CD14-positive monocyte (primary cell): ENCODE results near the gene STAT4. TPM values are rescaled to one million over a fixed set of nuclear protein-coding genes. Genes with fewer than 3 reads are reported as not detected.

Experiments used
- DNase-seq, 3 donors: peaks; one replicate each; pipeline ENCODE4 v3.0.0-alpha.2; 2011 to 2022
- H2AFZ ChIP-seq: 2 replicates; pipeline ENCODE4 v1.6.0; 2012; ENCODE audit warnings: mild to moderate bottlenecking, low read depth, low read length, inconsistent platforms; ENCODE audit not compliant: insufficient read depth, poor library complexity, severe bottlenecking
- H3K27ac ChIP-seq, 2 donors: 1 replicate in 1 of 2; 2 replicates in 1 of 2; pipeline ENCODE4 v1.5.1; 2012 to 2013; ENCODE audit warnings: low read length in 2 of 2, control low read depth in 1 of 2, inconsistent platforms in 1 of 2, low read depth in 1 of 2, mild to moderate bottlenecking in 1 of 2
- H3K27me3 ChIP-seq, 2 donors: one replicate each; pipeline versions ENCODE4 v1.6.0 to v1.6.1; 2011 to 2013; ENCODE audit warnings: low read length in 2 of 2; ENCODE audit not compliant: control insufficient read depth in 2 of 2, insufficient read depth in 2 of 2
- H3K36me3 ChIP-seq, 2 donors: replicated peaks in 1 of 2; 1 replicate in 1 of 2; 2 replicates in 1 of 2; pipeline versions ENCODE4 v1.5.1 to v1.6.1; 2012 to 2013; ENCODE audit warnings: low read length in 2 of 2, control low read depth in 1 of 2, inconsistent platforms in 1 of 2, mild to moderate bottlenecking in 1 of 2; ENCODE audit not compliant: insufficient read depth in 2 of 2, control insufficient read depth in 1 of 2
- H3K4me1 ChIP-seq, 2 donors: 1 replicate in 1 of 2; 2 replicates in 1 of 2; pipeline versions ENCODE4 v1.5.1 to v1.6.1; 2012 to 2013; ENCODE audit warnings: low read length in 2 of 2, control low read depth in 1 of 2, inconsistent platforms in 1 of 2, mild to moderate bottlenecking in 1 of 2, moderate library complexity in 1 of 2; ENCODE audit not compliant: insufficient read depth in 2 of 2, control insufficient read depth in 1 of 2
- H3K4me2 ChIP-seq: replicated peaks from 2 replicates; pipeline ENCODE3; 2012; ENCODE audit warnings: low read length, moderate library complexity, mild to moderate bottlenecking; ENCODE audit not compliant: poor library complexity, severe bottlenecking; ENCODE audit errors: extremely low read depth
- H3K4me3 ChIP-seq, 3 experiments: fragments of 200-600 bp in 1 of 3; sonication (generic) in 1 of 3; replicated peaks in 1 of 3; 1 replicate in 2 of 3; 2 replicates in 1 of 3; pipeline ENCODE4 v1.5.1; 2011 to 2013; ENCODE audit warnings: low read length in 3 of 3, mild to moderate bottlenecking in 3 of 3, control low read depth in 2 of 3, low read depth in 2 of 3, inconsistent platforms in 1 of 3, moderate library complexity in 1 of 3
- H3K79me2 ChIP-seq: 2 replicates; pipeline ENCODE4 v1.6.0; 2012; ENCODE audit warnings: mild to moderate bottlenecking, control low read depth, inconsistent platforms, low read length, moderate library complexity; ENCODE audit not compliant: insufficient read depth
- H3K9ac ChIP-seq: 2 replicates; pipeline ENCODE4 v1.6.0; 2017; ENCODE audit warnings: low read length, mild to moderate bottlenecking; ENCODE audit not compliant: insufficient read depth, poor library complexity, severe bottlenecking
- H3K9me3 ChIP-seq, 2 donors: replicated peaks in 1 of 2; 1 replicate in 1 of 2; 2 replicates in 1 of 2; pipeline versions ENCODE4 v1.5.1 to v1.6.1; 2012 to 2013; ENCODE audit warnings: low read length in 2 of 2, control low read depth in 1 of 2; ENCODE audit not compliant: control insufficient read depth in 1 of 2, insufficient read depth in 1 of 2
- H4K20me1 ChIP-seq: 2 replicates; pipeline ENCODE4 v1.6.0; 2012; ENCODE audit warnings: mild to moderate bottlenecking, low read length, control low read depth, moderate library complexity; ENCODE audit not compliant: insufficient read depth
- H3K27ac Mint-ChIP-seq, 7 donors: one replicate each; pipeline ENCODE4 v1.8.0; 2020; ENCODE audit warnings: mild to moderate bottlenecking in 7 of 7, mixed read lengths in 7 of 7, moderate library complexity in 6 of 7, inconsistent platforms in 2 of 7
- H3K27me3 Mint-ChIP-seq, 3 donors: one replicate each; pipeline ENCODE4 v1.8.0; 2021 to 2022; ENCODE audit warnings: low read depth in 3 of 3, mild to moderate bottlenecking in 3 of 3, mixed read lengths in 3 of 3, moderate library complexity in 3 of 3, inconsistent platforms in 1 of 3
- H3K36me3 Mint-ChIP-seq, 2 donors: one replicate each; pipeline ENCODE4 v1.8.0; 2020; ENCODE audit warnings: mixed read lengths in 2 of 2, inconsistent platforms in 1 of 2, mild to moderate bottlenecking in 1 of 2
- H3K4me1 Mint-ChIP-seq: one replicate; pipeline ENCODE4 v1.8.0; 2020; ENCODE audit warnings: mild to moderate bottlenecking, mixed read lengths
- H3K4me3 Mint-ChIP-seq, 2 donors: one replicate each; pipeline ENCODE4 v1.8.0; 2020; ENCODE audit warnings: mild to moderate bottlenecking in 2 of 2, mixed read lengths in 2 of 2, moderate library complexity in 1 of 2
- H3K9me3 Mint-ChIP-seq, 7 donors: one replicate each; pipeline ENCODE4 v1.8.0; 2020 to 2022; ENCODE audit warnings: mixed read lengths in 7 of 7, mild to moderate bottlenecking in 6 of 7, moderate library complexity in 6 of 7, inconsistent platforms in 2 of 7
- WGBS: methylation state at CpG from one replicate; pipeline ENCODE4 v1.1.5; 2013; ENCODE audit warnings: missing lambda C conversion rate; ENCODE audit not compliant: insufficient coverage; 5-methylcytosine and 5-hydroxymethylcytosine counted together
- intact Hi-C, 2 donors: fragments of 100-400 bp; cut with micrococcal nuclease; formaldehyde crosslinking; loops; one replicate each; pipeline versions ENCODE4 v1.15.0 to v1.15.1; 2023
- polyA plus RNA-seq, 3 donors: library from polyadenylated mRNA; depleted of rRNA in 1 of 3; unstranded in 2 of 3; stranded (reverse) in 1 of 3; fragments of 300-500 nt in 2 of 3; fragments of >200 nt in 1 of 3; fragmentation: Illumina TruSeq in 2 of 3; gene quantifications; 1 replicate in 2 of 3; 2 replicates in 1 of 3; pipeline ENCODE4 v1.2.3, GENCODE V29; 2012 to 2021
- TF ChIP-seq, protein P1 (sequence below): fragments of 200-600 bp; IDR thresholded peaks from one replicate; pipeline ENCODE4 v1.8.0; 2022; ENCODE audit warnings: antibody characterized with exemption, mild to moderate bottlenecking

The STAT4 gene
- polyA plus RNA-seq, 3 donors, result 0.31 to 0.52 (median 0.31) TPM

DNA sequence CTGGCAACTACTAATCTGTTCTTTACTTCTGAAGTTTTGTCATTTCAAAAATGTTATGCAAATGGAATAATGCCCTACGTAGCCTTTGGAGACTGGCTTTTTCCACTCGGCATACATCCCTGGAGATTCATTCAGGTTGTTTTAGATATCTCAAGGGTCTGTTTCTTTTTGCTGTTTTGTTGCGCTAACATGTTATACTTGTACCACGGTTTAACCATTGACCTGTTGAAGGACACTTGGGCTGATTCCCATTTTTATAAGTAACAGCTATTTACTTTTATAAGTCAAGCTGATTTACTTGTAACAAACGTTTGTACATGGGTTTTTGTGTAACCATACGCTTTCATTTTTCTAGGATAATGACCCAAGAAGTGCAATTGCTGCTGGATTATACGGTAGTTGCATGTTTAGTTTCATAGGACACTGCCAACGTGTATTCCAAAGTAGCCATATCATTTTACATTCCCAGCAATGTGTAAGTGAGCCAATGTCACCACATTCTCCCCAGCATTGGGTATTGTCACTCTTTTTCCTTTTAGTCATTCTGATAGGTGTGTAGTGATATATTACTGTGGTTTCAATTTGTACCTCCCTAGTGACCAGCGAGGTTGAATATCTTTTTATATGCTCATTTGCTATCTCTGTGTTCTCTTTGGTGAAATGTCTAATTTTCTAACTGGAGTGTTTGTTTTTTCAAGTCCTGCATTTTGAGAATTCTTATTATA lies 36.5 kb upstream of the STAT4 start:
- Histone ChIP-seq H3K4me1 (no peaks in the 10 kb centered on the region), H3K9ac (no peak overlapping the region), H3K27ac (no peak overlapping the region), H3K4me3 (no peak overlapping the region), H2AFZ (no peak overlapping the region), H3K9me3 (no peaks in the 10 kb centered on the region), H3K4me2 (no peak overlapping the region), H4K20me1 (no peaks in the 10 kb centered on the region), H3K79me2 (no peaks in the 10 kb centered on the region), H3K27me3 (no peaks in the 10 kb centered on the region), H3K36me3 (no peaks in the 10 kb centered on the region)
- H3K4me1 Mint-ChIP-seq, result no peaks in the 10 kb centered on the region
- no peak overlapping the region for H3K4me3 Mint-ChIP-seq
- peaks cover 0 to 2% (median 1%) of the 10 kb centered on the region in 3 donors for H3K27me3 Mint-ChIP-seq
- 100% methylated on average over 2 of the region's 9 CpGs for WGBS
- no peak overlapping the region for H3K27ac Mint-ChIP-seq
- peaks cover 0 to 2% (median 0%) of the 10 kb centered on the region in 7 donors for H3K9me3 Mint-ChIP-seq
- DNase-seq, result no peak
- TF ChIP-seq, protein P1, sequence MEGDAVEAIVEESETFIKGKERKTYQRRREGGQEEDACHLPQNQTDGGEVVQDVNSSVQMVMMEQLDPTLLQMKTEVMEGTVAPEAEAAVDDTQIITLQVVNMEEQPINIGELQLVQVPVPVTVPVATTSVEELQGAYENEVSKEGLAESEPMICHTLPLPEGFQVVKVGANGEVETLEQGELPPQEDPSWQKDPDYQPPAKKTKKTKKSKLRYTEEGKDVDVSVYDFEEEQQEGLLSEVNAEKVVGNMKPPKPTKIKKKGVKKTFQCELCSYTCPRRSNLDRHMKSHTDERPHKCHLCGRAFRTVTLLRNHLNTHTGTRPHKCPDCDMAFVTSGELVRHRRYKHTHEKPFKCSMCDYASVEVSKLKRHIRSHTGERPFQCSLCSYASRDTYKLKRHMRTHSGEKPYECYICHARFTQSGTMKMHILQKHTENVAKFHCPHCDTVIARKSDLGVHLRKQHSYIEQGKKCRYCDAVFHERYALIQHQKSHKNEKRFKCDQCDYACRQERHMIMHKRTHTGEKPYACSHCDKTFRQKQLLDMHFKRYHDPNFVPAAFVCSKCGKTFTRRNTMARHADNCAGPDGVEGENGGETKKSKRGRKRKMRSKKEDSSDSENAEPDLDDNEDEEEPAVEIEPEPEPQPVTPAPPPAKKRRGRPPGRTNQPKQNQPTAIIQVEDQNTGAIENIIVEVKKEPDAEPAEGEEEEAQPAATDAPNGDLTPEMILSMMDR, result no peak
- intact Hi-C loops, result no loop called here
- no peaks in the 10 kb centered on the region for H3K36me3 Mint-ChIP-seq

DNA sequence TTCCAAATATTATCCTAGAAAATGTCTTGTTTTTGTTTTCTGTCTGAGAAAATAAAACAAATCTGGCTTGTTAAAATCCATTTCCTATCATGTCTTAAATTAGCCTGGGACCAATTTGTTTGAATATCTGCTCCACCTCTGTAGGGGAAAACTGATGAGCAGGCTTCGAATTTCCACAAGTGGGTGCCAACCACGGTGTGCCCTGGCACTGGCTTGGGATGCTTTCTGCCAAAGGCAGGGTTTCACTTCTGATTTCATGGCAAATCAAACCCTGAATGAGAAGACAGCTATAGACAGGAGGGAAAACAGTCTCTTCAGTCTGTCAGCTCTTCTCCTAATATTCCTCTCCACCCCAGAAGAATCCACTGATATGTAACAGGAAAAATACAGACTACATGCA lies 33.7 kb upstream of the STAT4 start:
- H3K27me3 ChIP-seq, result no peaks in the 10 kb centered on the region
- intact Hi-C loops, result no loop called here
- Mint-ChIP-seq H3K4me1 (peaks cover 2% of the 10 kb centered on the region), H3K4me3 (no peak overlapping the region), H3K27me3 (peaks cover 0 to 2% (median 1%) of the 10 kb centered on the region in 3 donors), H3K9me3 (peaks cover 0 to 2% (median 0%) of the 10 kb centered on the region in 7 donors), H3K36me3 (no peaks in the 10 kb centered on the region), H3K27ac (no peak overlapping the region)
- DNase-seq, result no peak
- no peaks in the 10 kb centered on the region for H3K4me1 ChIP-seq
- TF ChIP-seq, protein P1, result no peak
- H3K27ac ChIP-seq, result no peak overlapping the region
- H3K79me2 ChIP-seq, result no peaks in the 10 kb centered on the region
- no peak overlapping the region for H3K4me2 ChIP-seq
- H4K20me1 ChIP-seq, result no peaks in the 10 kb centered on the region
- H3K9me3 ChIP-seq, result no peaks in the 10 kb centered on the region
- WGBS, result 100% methylated on average over 1 of the region's 2 CpGs
- no peaks in the 10 kb centered on the region for H3K36me3 ChIP-seq
- H3K9ac ChIP-seq, result no peak overlapping the region
- no peak overlapping the region for H2AFZ ChIP-seq
- no peak overlapping the region for H3K4me3 ChIP-seq
